ENCODE measurements around the gene CAPN12.
"Not testable (repeated sequence)": the region's sequence is repeated elsewhere in the genome, so short reads cannot be mapped to it uniquely, and the experiment has no call there.

GRCh38 chr19:38753783-38754182, 9.5 kb upstream of the CAPN12 start:
- not testable (repeated sequence) for TF ChIP-seq EP300, POLR2A (IDR thresholded peaks at IDR 0.05)
